Measurements from ENCODE around the gene MRPL2. TPM values are rescaled to one million over a fixed set of nuclear protein-coding genes. Genes with fewer than 3 reads are reported as not detected.
A peak's percentile ranks its signal among the peaks of the same experiment; 100 is the strongest.

The MRPL2 gene
- total RNA-seq, 1 donor from 2014 or later, result 50.3 TPM

DNA sequence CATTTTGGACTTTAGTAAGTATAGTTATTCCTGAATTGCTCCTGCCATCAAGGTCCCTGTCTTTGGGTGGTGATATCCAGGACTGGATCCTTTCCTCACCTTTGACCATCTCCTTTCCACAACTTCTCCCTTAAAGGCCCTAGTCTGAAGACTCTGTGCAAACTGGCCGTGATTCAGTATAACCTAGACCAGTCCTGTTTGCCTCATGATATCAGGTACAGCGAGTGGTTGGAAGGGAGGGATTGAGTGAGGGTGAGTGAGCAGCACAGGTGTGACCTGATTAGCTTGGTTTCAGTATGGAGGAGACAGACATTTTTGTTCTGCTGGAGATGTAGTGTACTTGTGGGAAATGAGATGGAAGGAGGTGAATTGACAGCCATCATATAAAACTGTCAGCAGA, 40.1 kb downstream of the MRPL2 start:
- DNase-seq (ENCODE audit: low read depth), result no peak
- FAIRE-seq, result no peak
- no peak for TF ChIP-seq CTCF (IDR thresholded peaks at IDR 0.05; ENCODE audit: insufficient read depth, low read length, severe bottlenecking)
- Histone ChIP-seq H3K4me3 (ENCODE audit: low read depth, low read length) (no peak overlapping the region), H3K36me3 (ENCODE audit: control insufficient read depth, insufficient read depth, low read length) (peaks cover 16% of the 10 kb centered on the region), H3K27me3 (ENCODE audit: control insufficient read depth, insufficient read depth, low read length) (no peaks in the 10 kb centered on the region)

GRCh38 chr6:43016943-43017334, 42.3 kb downstream of the MRPL2 start:
- no peak for DNase-seq (ENCODE audit: low read depth)
- H3K27me3 ChIP-seq (ENCODE audit: control insufficient read depth, insufficient read depth, low read length), result no peaks in the 10 kb centered on the region
- TF ChIP-seq CTCF (IDR thresholded peaks at IDR 0.05; ENCODE audit: insufficient read depth, low read length, severe bottlenecking), result no peak
- peaks cover 20% of the 10 kb centered on the region for H3K36me3 ChIP-seq (ENCODE audit: control insufficient read depth, insufficient read depth, low read length)
- no peak overlapping the region for H3K4me3 ChIP-seq (ENCODE audit: low read depth, low read length)
- no peak for FAIRE-seq

GRCh38 chr6:43016176-43016942, 42.9 kb downstream of the MRPL2 start:
- no peak overlapping the region for H3K4me3 ChIP-seq (ENCODE audit: low read depth, low read length)
- no peak for FAIRE-seq
- TF ChIP-seq CTCF (IDR thresholded peaks at IDR 0.05; ENCODE audit: insufficient read depth, low read length, severe bottlenecking), result no peak

GRCh38 chr6:43014434-43014909, 44.8 kb downstream of the MRPL2 start:
- Histone ChIP-seq H3K27me3 (ENCODE audit: control insufficient read depth, insufficient read depth, low read length) (no peaks in the 10 kb centered on the region), H3K36me3 (ENCODE audit: control insufficient read depth, insufficient read depth, low read length) (peaks cover 30% of the 10 kb centered on the region), H3K4me3 (ENCODE audit: low read depth, low read length) (peak overlapping the region; percentile 70)
- DNase-seq (ENCODE audit: low read depth), result no peak
- no peak for FAIRE-seq
- TF ChIP-seq CTCF (IDR thresholded peaks at IDR 0.05; ENCODE audit: insufficient read depth, low read length, severe bottlenecking), result no peak

More at GRCh38 chr6:43016176-43016942, 42.9 kb downstream of the MRPL2 start:
- no peak for DNase-seq (ENCODE audit: low read depth)
- Histone ChIP-seq H3K27me3 (ENCODE audit: control insufficient read depth, insufficient read depth, low read length) (no peaks in the 10 kb centered on the region), H3K36me3 (ENCODE audit: control insufficient read depth, insufficient read depth, low read length) (peaks cover 24% of the 10 kb centered on the region)

DNA sequence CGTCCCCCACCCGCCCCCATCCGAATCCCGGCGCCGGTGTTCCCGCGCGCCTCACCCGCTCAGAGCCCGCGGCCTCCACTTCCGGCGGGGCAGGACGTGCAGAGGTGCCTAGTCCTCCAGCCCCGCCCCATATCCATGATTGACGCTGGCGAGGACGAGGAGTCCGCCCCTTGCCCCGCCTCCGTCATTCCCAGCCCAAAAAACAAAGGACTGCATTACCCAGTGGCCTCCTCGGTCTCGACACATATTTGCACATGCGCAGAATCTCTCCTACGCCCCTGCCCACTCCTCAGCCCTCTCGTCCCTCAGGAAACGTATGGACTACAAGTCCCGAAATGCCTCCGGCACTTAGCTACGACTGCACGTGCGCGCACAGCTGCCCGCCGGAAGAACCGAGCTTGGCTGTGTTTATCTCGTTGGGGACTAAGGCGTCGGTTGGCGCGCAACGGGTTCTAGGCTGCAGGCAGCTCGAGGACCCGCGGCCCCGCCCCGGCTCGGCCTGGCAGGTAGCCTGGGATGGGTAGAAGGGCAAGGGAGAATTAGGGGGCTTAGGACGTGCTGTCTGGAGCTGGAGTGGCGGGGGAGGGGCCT, 45.3 kb downstream of the MRPL2 start, which contains the start of the genes KLHDC3 and MEA1:
KLHDC3 (plus strand) TSS at position 407 of the 591 bp plus-strand sequence. CDS start 2,944 bp downstream, outside the sequence.
MEA1 (minus strand) TSS at position 104 of the 591 bp plus-strand sequence. CDS start 133 bp downstream, outside the sequence.
- H3K36me3 ChIP-seq (ENCODE audit: control insufficient read depth, insufficient read depth, low read length), result peaks cover 29% of the 10 kb centered on the region
- H3K4me3 ChIP-seq (ENCODE audit: low read depth, low read length), result peak within 1 kb of the TSS; percentile 70
- no peaks in the 10 kb centered on the region for H3K27me3 ChIP-seq (ENCODE audit: control insufficient read depth, insufficient read depth, low read length)
- peak; percentile 79 for FAIRE-seq
- DNase-seq (ENCODE audit: low read depth), result peak; percentile 100
- TF ChIP-seq CTCF (IDR thresholded peaks at IDR 0.05; ENCODE audit: insufficient read depth, low read length, severe bottlenecking), result no peak
